ENCODE data around the gene CTU2.

GRCh38 chr16:88719933-88720296, 13.6 kb downstream of the CTU2 start:
- no peak for TF ChIP-seq EP300 (IDR thresholded peaks at IDR 0.05)
- TF ChIP-seq POLR2AphosphoS5 (IDR thresholded peaks at IDR 0.05) = no peak
- no peak for TF ChIP-seq POLR2A (IDR thresholded peaks at IDR 0.05)
